SU-DHL-6 (cell line): ENCODE data around the gene HOXA9.

Experiments used
- H2AFZ ChIP-seq: fragments of 200-600 bp; sonication (generic); 2 replicates; pipeline ENCODE4 v1.6.1; 2014; ENCODE audit warnings: low read depth, mild to moderate bottlenecking, moderate library complexity, mixed read lengths, antibody characterized with exemption, low read length; ENCODE audit not compliant: severe bottlenecking
- H3F3A ChIP-seq: fragments of 200-600 bp; shearing (Covaris generic); 2 replicates; pipeline ENCODE4 v1.6.0; 2016; ENCODE audit warnings: antibody characterized with exemption, mild to moderate bottlenecking; ENCODE audit not compliant: insufficient read depth
- H3K27ac ChIP-seq: fragments of 200-600 bp; sonication (generic); 2 replicates; pipeline ENCODE4 v1.5.1; 2016; ENCODE audit warnings: low read depth, mild to moderate bottlenecking, low read length, moderate library complexity, mixed read lengths
- H3K27me3 ChIP-seq: fragments of 200-600 bp; sonication (generic), shearing (Covaris generic); 2 replicates; pipeline ENCODE4 v1.6.0; 2014; ENCODE audit warnings: mild to moderate bottlenecking, low read length
- H3K36me3 ChIP-seq: fragments of 200-600 bp; sonication (generic); 2 replicates; pipeline ENCODE4 v1.6.1; 2014; ENCODE audit warnings: mild to moderate bottlenecking, low read length, mixed read lengths
- H3K4me2 ChIP-seq: fragments of 300-600, 200-600 bp; shearing (Covaris generic), sonication (generic); 2 replicates; pipeline ENCODE4 v1.6.0; 2014; ENCODE audit warnings: low read length, low read depth, mild to moderate bottlenecking; ENCODE audit not compliant: poor library complexity, severe bottlenecking
- H3K4me3 ChIP-seq: fragments of 200-600 bp; sonication (generic); 2 replicates; pipeline ENCODE4 v1.5.1; 2014; ENCODE audit warnings: antibody characterized with exemption, low read length, mild to moderate bottlenecking, mixed read lengths; ENCODE audit not compliant: insufficient read depth, poor library complexity, severe bottlenecking
- H3K79me2 ChIP-seq: fragments of 200-600 bp; sonication (generic); 2 replicates; pipeline ENCODE4 v1.6.1; 2014; ENCODE audit warnings: mild to moderate bottlenecking, low read length, moderate library complexity; ENCODE audit not compliant: insufficient read depth
- H3K9ac ChIP-seq: fragments of 200-600 bp; sonication (generic); 2 replicates; pipeline ENCODE4 v1.7.0; 2014; ENCODE audit warnings: mild to moderate bottlenecking, low read length
- H3K9me2 ChIP-seq: fragments of 200-600 bp; sonication (generic); replicated peaks from 2 replicates; pipeline ENCODE4 v1.6.1; 2014; ENCODE audit warnings: low read length; ENCODE audit not compliant: insufficient read depth
- H3K9me3 ChIP-seq: fragments of 200-600 bp; sonication (generic); 2 replicates; pipeline ENCODE4 v1.6.1; 2014; ENCODE audit warnings: low read length, mixed read lengths; ENCODE audit not compliant: insufficient read depth
- H4K20me1 ChIP-seq: fragments of 200-600 bp; sonication (generic); 2 replicates; pipeline ENCODE4 v1.6.1; 2014; ENCODE audit warnings: low read depth, mild to moderate bottlenecking, antibody characterized with exemption, low read length, moderate library complexity, mixed read lengths
- EZH2phosphoT487 ChIP-seq: fragments of 200-600 bp; sonication (generic), shearing (Covaris generic); conservative IDR thresholded peaks from 2 replicates; pipeline ENCODE4 v1.6.1; 2018; ENCODE audit warnings: mild to moderate bottlenecking, antibody characterized with exemption, low read length, moderate library complexity, mixed read lengths
- TF ChIP-seq, protein P1 (sequence below): fragments of 200-600 bp; sonication (generic); IDR thresholded peaks from one replicate; pipeline ENCODE4 v1.5.1; 2017; ENCODE audit warnings: antibody characterized with exemption, mild to moderate bottlenecking, low read length, moderate library complexity; ENCODE audit not compliant: insufficient read depth, poor library complexity, severe bottlenecking

The HOXA9 gene

GRCh38 chr7:27119412-27119911 lies 45.9 kb downstream of the HOXA9 start:
- Histone ChIP-seq H3K27me3 (no peaks in the 10 kb centered on the region), H4K20me1 (no peaks in the 10 kb centered on the region), H3K79me2 (no peaks in the 10 kb centered on the region), H3K4me3 (no peak overlapping the region), H3K9me3 (no peaks in the 10 kb centered on the region), H3K36me3 (no peaks in the 10 kb centered on the region), H3K9me2 (no peaks in the 10 kb centered on the region), H3F3A (no peaks in the 10 kb centered on the region), H3K27ac (no peak overlapping the region), H2AFZ (no peak overlapping the region), H3K4me2 (no peak overlapping the region), H3K9ac (no peak overlapping the region)
- TF ChIP-seq, protein P1, sequence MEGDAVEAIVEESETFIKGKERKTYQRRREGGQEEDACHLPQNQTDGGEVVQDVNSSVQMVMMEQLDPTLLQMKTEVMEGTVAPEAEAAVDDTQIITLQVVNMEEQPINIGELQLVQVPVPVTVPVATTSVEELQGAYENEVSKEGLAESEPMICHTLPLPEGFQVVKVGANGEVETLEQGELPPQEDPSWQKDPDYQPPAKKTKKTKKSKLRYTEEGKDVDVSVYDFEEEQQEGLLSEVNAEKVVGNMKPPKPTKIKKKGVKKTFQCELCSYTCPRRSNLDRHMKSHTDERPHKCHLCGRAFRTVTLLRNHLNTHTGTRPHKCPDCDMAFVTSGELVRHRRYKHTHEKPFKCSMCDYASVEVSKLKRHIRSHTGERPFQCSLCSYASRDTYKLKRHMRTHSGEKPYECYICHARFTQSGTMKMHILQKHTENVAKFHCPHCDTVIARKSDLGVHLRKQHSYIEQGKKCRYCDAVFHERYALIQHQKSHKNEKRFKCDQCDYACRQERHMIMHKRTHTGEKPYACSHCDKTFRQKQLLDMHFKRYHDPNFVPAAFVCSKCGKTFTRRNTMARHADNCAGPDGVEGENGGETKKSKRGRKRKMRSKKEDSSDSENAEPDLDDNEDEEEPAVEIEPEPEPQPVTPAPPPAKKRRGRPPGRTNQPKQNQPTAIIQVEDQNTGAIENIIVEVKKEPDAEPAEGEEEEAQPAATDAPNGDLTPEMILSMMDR, result no peak
- no peak for TF ChIP-seq EZH2phosphoT487

DNA sequence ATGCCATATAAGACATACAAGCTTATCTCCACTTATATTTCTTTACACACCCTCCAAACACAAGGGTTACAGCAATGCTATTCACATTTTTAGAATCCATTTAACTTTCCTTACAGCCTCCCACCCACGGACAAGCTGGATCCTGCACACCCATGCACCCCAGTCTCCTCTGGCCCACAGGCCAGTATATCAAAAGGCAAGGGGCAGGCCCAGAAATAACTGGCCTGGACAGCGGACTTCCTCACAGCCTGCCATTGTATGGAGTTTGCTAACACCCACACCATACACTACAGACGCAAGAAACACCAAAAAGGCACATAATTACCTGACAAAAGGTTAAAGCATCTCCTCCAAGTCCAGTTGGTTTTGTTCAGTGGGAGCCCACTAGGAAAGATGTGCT lies 46.8 kb downstream of the HOXA9 start:
- Histone ChIP-seq H3K4me2 (no peak overlapping the region), H3F3A (no peaks in the 10 kb centered on the region), H3K9ac (no peak overlapping the region), H3K27ac (no peak overlapping the region), H3K9me3 (no peaks in the 10 kb centered on the region), H3K27me3 (no peaks in the 10 kb centered on the region), H2AFZ (no peak overlapping the region), H4K20me1 (no peaks in the 10 kb centered on the region), H3K9me2 (no peaks in the 10 kb centered on the region), H3K4me3 (no peak overlapping the region), H3K79me2 (no peaks in the 10 kb centered on the region), H3K36me3 (no peaks in the 10 kb centered on the region)
- TF ChIP-seq EZH2phosphoT487, result no peak
- TF ChIP-seq, protein P1, result no peak

GRCh38 chr7:27117887-27118491 lies 47.3 kb downstream of the HOXA9 start:
- Histone ChIP-seq H3K9me2 (no peaks in the 10 kb centered on the region), H3K4me3 (no peak overlapping the region), H3K79me2 (no peaks in the 10 kb centered on the region), H2AFZ (no peak overlapping the region), H3K27me3 (no peaks in the 10 kb centered on the region), H3F3A (no peaks in the 10 kb centered on the region), H3K9ac (no peak overlapping the region), H4K20me1 (no peaks in the 10 kb centered on the region), H3K36me3 (no peaks in the 10 kb centered on the region), H3K4me2 (no peak overlapping the region), H3K27ac (no peak overlapping the region), H3K9me3 (no peaks in the 10 kb centered on the region)
- no peak for TF ChIP-seq EZH2phosphoT487
- TF ChIP-seq, protein P1, result no peak
